Neutrophil (primary cell): ENCODE measurements around the gene MAP3K15.
A peak's percentile ranks its signal among the peaks of the same experiment; 100 is the strongest.
"Not testable (repeated sequence)": the region's sequence is repeated elsewhere in the genome, so short reads cannot be mapped to it uniquely, and the experiment has no call there.

ENCODE experiments used
- H3K27ac ChIP-seq: fragments of 200-600 bp; sonication (generic); 2 replicates; pipeline ENCODE4 v1.5.1; 2016; ENCODE audit warnings: mild to moderate bottlenecking, moderate library complexity
- H3K27me3 ChIP-seq: fragments of 200-600 bp; sonication (generic); 2 replicates; pipeline ENCODE4 v1.6.0; 2016; ENCODE audit warnings: mild to moderate bottlenecking
- H3K36me3 ChIP-seq: fragments of 200-600 bp; sonication (generic); 2 replicates; pipeline ENCODE4 v1.5.1; 2017
- H3K4me1 ChIP-seq, 2 experiments: fragments of 200-600 bp in 1 of 2; sonication (generic) in 1 of 2; 1 replicate in 1 of 2; 2 replicates in 1 of 2; pipeline versions ENCODE4 v1.5.1 to v1.6.1; 2013 to 2016; ENCODE audit warnings: low read depth in 1 of 2, low read length in 1 of 2, mild to moderate bottlenecking in 1 of 2, moderate library complexity in 1 of 2; ENCODE audit not compliant: control insufficient read depth in 1 of 2, insufficient read depth in 1 of 2
- H3K4me3 ChIP-seq, 2 experiments: fragments of 200-600 bp in 1 of 2; sonication (generic) in 1 of 2; 1 replicate in 1 of 2; 2 replicates in 1 of 2; pipeline ENCODE4 v1.5.1; 2013 to 2016; ENCODE audit warnings: low read depth in 1 of 2, low read length in 1 of 2, mild to moderate bottlenecking in 1 of 2, moderate library complexity in 1 of 2
- H3K9me3 ChIP-seq: fragments of 200-600 bp; sonication (generic); 2 replicates; pipeline ENCODE4 v1.5.1; 2016
- CTCF ChIP-seq: fragments of 200-600 bp; sonication (generic); IDR thresholded peaks from 2 replicates; pipeline ENCODE4 v1.5.1; 2016; ENCODE audit warnings: antibody characterized with exemption

The MAP3K15 gene

GRCh38 chrX:19512961-19513360 is 2.3 kb downstream of the MAP3K15 start:
- TF ChIP-seq CTCF: no peak
- H3K9me3 ChIP-seq: no peaks in the 10 kb centered on the region
- H3K27me3 ChIP-seq: peaks cover 29% of the 10 kb centered on the region
- peaks cover 3 to 4% of the 10 kb centered on the region in 2 experiments for H3K4me1 ChIP-seq
- no peaks in the 10 kb centered on the region for H3K36me3 ChIP-seq
- no peak overlapping the region for H3K4me3 ChIP-seq
- H3K27ac ChIP-seq: no peak overlapping the region

GRCh38 chrX:19512359-19512758 is 2.9 kb downstream of the MAP3K15 start:
- peaks cover 29% of the 10 kb centered on the region for H3K27me3 ChIP-seq
- no peak overlapping the region for H3K27ac ChIP-seq
- no peak overlapping the region for H3K4me3 ChIP-seq
- TF ChIP-seq CTCF: no peak
- no peaks in the 10 kb centered on the region for H3K9me3 ChIP-seq
- H3K4me1 ChIP-seq: peaks cover 3 to 4% of the 10 kb centered on the region in 2 experiments
- no peaks in the 10 kb centered on the region for H3K36me3 ChIP-seq

- peaks cover 29% of the 10 kb centered on the region for H3K27me3 ChIP-seq
- not testable (repeated sequence) for H3K4me3 ChIP-seq, H3K27ac ChIP-seq, H3K4me1 ChIP-seq, H3K9me3 ChIP-seq, H3K36me3 ChIP-seq
Measured at GRCh38 chrX:19511796-19512195, 3.5 kb downstream of the MAP3K15 start.

- H3K4me1 ChIP-seq: peaks cover 3 to 7% of the 10 kb centered on the region in 2 experiments
- H3K4me3 ChIP-seq: no peak overlapping the region
- H3K27me3 ChIP-seq: no peaks in the 10 kb centered on the region
- H3K9me3 ChIP-seq: no peaks in the 10 kb centered on the region
- no peaks in the 10 kb centered on the region for H3K36me3 ChIP-seq
- H3K27ac ChIP-seq: no peak overlapping the region
- no peak for TF ChIP-seq CTCF
Measured at GRCh38 chrX:19496711-19497110, 18.6 kb downstream of the MAP3K15 start.

- Histone ChIP-seq H3K27me3 (no peaks in the 10 kb centered on the region), H3K9me3 (no peaks in the 10 kb centered on the region), H3K36me3 (no peaks in the 10 kb centered on the region), H3K4me3 (no peak overlapping the region), H3K27ac (peak overlapping the region; percentile 60), H3K4me1 (peaks cover 13 to 14% of the 10 kb centered on the region in 2 experiments)
- TF ChIP-seq CTCF: no peak
Measured at GRCh38 chrX:19487520-19488200, 27.6 kb downstream of the MAP3K15 start.

- Histone ChIP-seq H3K27me3 (no peaks in the 10 kb centered on the region), H3K4me1 (no peaks in the 10 kb centered on the region), H3K27ac (no peak overlapping the region), H3K4me3 (no peak overlapping the region), H3K9me3 (no peaks in the 10 kb centered on the region), H3K36me3 (no peaks in the 10 kb centered on the region)
- TF ChIP-seq CTCF: no peak
Measured at GRCh38 chrX:19479458-19479857, 35.9 kb downstream of the MAP3K15 start.

- H3K36me3 ChIP-seq, H3K4me1 ChIP-seq, H3K4me3 ChIP-seq, H3K27ac ChIP-seq, H3K27me3 ChIP-seq, H3K9me3 ChIP-seq: not testable (repeated sequence)
Measured at GRCh38 chrX:19468383-19468782, 46.9 kb downstream of the MAP3K15 start.
